OCI-LY1 (cell line): Measurements from ENCODE around the gene DNAJC16.

ENCODE experiments used
- CTCF ChIP-seq: fragments of 200-600 bp; sonication (generic), shearing (Covaris generic); IDR thresholded peaks from 2 replicates; pipeline ENCODE4 v1.5.1; 2017; ENCODE audit warnings: mild to moderate bottlenecking, antibody characterized with exemption, low read length, moderate library complexity, mixed read lengths
- EZH2 ChIP-seq: fragments of 200-600 bp; sonication (generic), shearing (Covaris generic); IDR thresholded peaks from 2 replicates; pipeline ENCODE4 v1.8.0; 2017; ENCODE audit warnings: borderline replicate concordance, mixed run types, mild to moderate bottlenecking, antibody characterized with exemption, low read length, moderate library complexity, mixed read lengths

GRCh38 chr1:15568387-15569073 lies 41.9 kb downstream of the DNAJC16 start:
- TF ChIP-seq CTCF (no peak), EZH2 (no peak)
